Keratinocyte (primary cell): Measurements from ENCODE around the gene ZNF335. TPM values are rescaled to one million over a fixed set of nuclear protein-coding genes. Genes with fewer than 3 reads are reported as not detected.

Experiments used
- DNase-seq: peaks from one replicate; pipeline ENCODE4 v3.0.0-alpha.2; 2011; ENCODE audit warnings: low read depth, missing footprints, low spot score
- FAIRE-seq: peaks from 2 replicates; lab custom pipeline; 2011; peaks lifted over from hg19 to GRCh38; lab: Jason Lieb, UNC
- H2AFZ ChIP-seq: 2 replicates; pipeline ENCODE4 v1.6.0; 2012; ENCODE audit warnings: low read length, control low read depth, inconsistent platforms; ENCODE audit not compliant: control insufficient read depth
- H3K27ac ChIP-seq: 2 replicates; pipeline ENCODE4 v1.5.1; 2011; ENCODE audit warnings: low read length; ENCODE audit not compliant: control insufficient read depth, insufficient read depth
- H3K27me3 ChIP-seq: 3 replicates; pipeline ENCODE4 v1.6.0; 2011; ENCODE audit warnings: low read length; ENCODE audit not compliant: control insufficient read depth, insufficient read depth; ENCODE audit errors: extremely low read depth
- H3K36me3 ChIP-seq, 2 experiments: 2 replicates in 1 of 2; 3 replicates in 1 of 2; pipeline ENCODE4 v1.5.1; 2011; ENCODE audit warnings: low read length in 2 of 2, mild to moderate bottlenecking in 1 of 2; ENCODE audit not compliant: control insufficient read depth in 2 of 2, insufficient read depth in 2 of 2; ENCODE audit errors: extremely low read depth in 1 of 2
- H3K4me1 ChIP-seq: 3 replicates; pipeline ENCODE4 v1.5.1; 2011; ENCODE audit warnings: low read length; ENCODE audit not compliant: control insufficient read depth, insufficient read depth; ENCODE audit errors: extremely low read depth
- H3K4me2 ChIP-seq: 3 replicates; pipeline ENCODE4 v1.6.0; 2011; ENCODE audit warnings: low read depth, low read length; ENCODE audit not compliant: control insufficient read depth, insufficient read depth; ENCODE audit errors: extremely low read depth
- H3K4me3 ChIP-seq, 3 experiments: fragments of 200-600 bp in 1 of 3; sonication (generic) in 1 of 3; 2 replicates in 2 of 3; 3 replicates in 1 of 3; pipeline ENCODE4 v1.5.1; 2011 to 2016; ENCODE audit warnings: low read length in 3 of 3, mild to moderate bottlenecking in 3 of 3, control low read depth in 2 of 3, inconsistent platforms in 1 of 3, low read depth in 1 of 3, mixed read lengths in 1 of 3, mixed run types in 1 of 3, moderate library complexity in 1 of 3; ENCODE audit not compliant: control insufficient read depth in 2 of 3, insufficient read depth in 2 of 3; ENCODE audit errors: extremely low read depth in 1 of 3
- H3K79me2 ChIP-seq: 2 replicates; pipeline ENCODE4 v1.6.0; 2012; ENCODE audit warnings: low read length; ENCODE audit not compliant: control insufficient read depth, insufficient read depth
- H3K9ac ChIP-seq: 3 replicates; pipeline ENCODE4 v1.6.0; 2011; ENCODE audit warnings: low read length; ENCODE audit not compliant: control insufficient read depth, insufficient read depth; ENCODE audit errors: extremely low read depth
- H3K9me1 ChIP-seq: 3 replicates; pipeline ENCODE4 v1.6.0; 2011; ENCODE audit warnings: low read length; ENCODE audit not compliant: control insufficient read depth, insufficient read depth; ENCODE audit errors: extremely low read depth
- H3K9me3 ChIP-seq: 2 replicates; pipeline ENCODE4 v1.5.1; 2012; ENCODE audit warnings: low read depth, low read length; ENCODE audit not compliant: control insufficient read depth
- H4K20me1 ChIP-seq: 3 replicates; pipeline ENCODE4 v1.6.0; 2011; ENCODE audit warnings: low read length; ENCODE audit not compliant: control insufficient read depth, insufficient read depth; ENCODE audit errors: extremely low read depth
- CTCF ChIP-seq, 3 experiments: IDR thresholded peaks in 1 of 3; conservative IDR thresholded peaks in 1 of 3; optimal IDR thresholded peaks in 1 of 3; 2 replicates in 2 of 3; 3 replicates in 1 of 3; pipeline versions ENCODE3 to v1.5.1; 2011; ENCODE audit warnings: low read length in 3 of 3, mild to moderate bottlenecking in 3 of 3, moderate library complexity in 2 of 3, control low read depth in 1 of 3, inconsistent platforms in 1 of 3; ENCODE audit not compliant: insufficient read depth in 2 of 3; ENCODE audit errors: extremely low read depth in 1 of 3
- EZH2 ChIP-seq: IDR thresholded peaks from one replicate; pipeline ENCODE4 v1.6.1; 2012; ENCODE audit warnings: inconsistent platforms, mild to moderate bottlenecking, low read length, moderate library complexity
- dilution Hi-C: fragments of 300-500 bp; cut with MboI; formaldehyde crosslinking; loops from one replicate; pipeline ENCODE4 v1.7.0; 2020; ENCODE audit warnings: low sequenced_read_pairs; ENCODE audit not compliant: extremely low pct_ligation_motif_present
- polyA plus RNA-seq, 5 experiments: library from polyadenylated mRNA; depleted of rRNA in 3 of 5; stranded (reverse) in 3 of 5; stranded (forward) in 1 of 5; unstranded in 1 of 5; fragments of >200 nt; gene quantifications; 1 replicate in 1 of 5; 2 replicates in 3 of 5; 3 replicates in 1 of 5; pipeline versions ENCODE4 v1.2.1 to v1.2.3, GENCODE V29; 2011 to 2012; ENCODE audit warnings: missing spikeins in 2 of 5, low read depth in 1 of 5, low replicate concordance in 1 of 5

Gene ZNF335
- polyA plus RNA-seq, 1 donor (not counting 4 experiments of a cell fraction or from before 2014, with no cell fraction given), result 5.8 TPM

GRCh38 chr20:45919542-45920399, 52.2 kb downstream of the ZNF335 start:
- DNase-seq (no peak), FAIRE-seq (no peak)
- Histone ChIP-seq H3K4me3 (no peak overlapping the region), H3K9me3 (no peaks in the 10 kb centered on the region), H4K20me1 (no peaks in the 10 kb centered on the region), H2AFZ (no peak overlapping the region), H3K27me3 (no peaks in the 10 kb centered on the region), H3K4me1 (no peaks in the 10 kb centered on the region), H3K4me2 (no peak overlapping the region), H3K27ac (no peak overlapping the region), H3K9me1 (no peaks in the 10 kb centered on the region), H3K79me2 (no peaks in the 10 kb centered on the region), H3K36me3 (no peaks in the 10 kb centered on the region), H3K9ac (no peak overlapping the region)
- no peak for TF ChIP-seq EZH2
- TF ChIP-seq CTCF (optimal IDR thresholded peaks at IDR 0.05 in 1 of 3, IDR thresholded peaks at IDR 0.05 in 1 of 3, conservative IDR thresholded peaks at IDR 0.05 in 1 of 3; ENCODE audit: extremely low read depth in 1 of 3, insufficient read depth in 2 of 3, low read length in 3 of 3), result no peak
- dilution Hi-C loops, result no loop called here

DNA sequence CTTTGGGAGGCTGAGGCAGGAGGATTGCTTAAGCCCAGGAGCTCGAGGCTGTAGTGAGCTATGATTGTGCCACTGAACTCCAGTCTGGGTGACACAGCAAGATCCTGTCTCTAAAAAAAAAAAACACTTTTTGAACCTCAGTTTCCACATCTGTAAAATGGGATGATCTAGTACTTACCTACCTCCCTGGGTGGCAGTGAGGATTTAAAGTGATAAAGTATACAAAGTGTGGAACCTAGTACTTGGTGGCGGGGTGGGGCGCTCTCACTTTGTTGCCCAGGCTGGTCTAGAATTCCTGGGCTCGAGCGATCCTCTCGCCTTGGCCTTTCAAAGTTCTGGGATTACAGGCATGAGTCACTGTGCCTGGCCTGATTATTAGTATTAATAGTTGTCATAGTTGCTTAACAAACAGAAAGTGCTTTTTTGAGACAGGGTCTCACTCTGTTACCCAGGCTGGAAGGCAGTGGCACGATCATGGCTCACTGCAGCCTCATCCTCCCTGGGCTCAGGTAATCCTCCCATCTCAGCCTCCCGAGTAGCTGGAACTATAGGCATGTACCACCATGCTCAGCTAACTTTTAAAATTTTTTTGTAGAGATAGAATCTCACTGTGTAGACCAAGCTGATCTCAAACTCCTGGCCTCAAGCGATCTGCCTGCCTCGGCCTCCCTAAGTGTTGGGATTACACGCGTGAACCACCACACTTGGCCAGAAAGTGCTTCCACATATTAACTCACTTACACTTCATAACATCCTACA, 53.0 kb downstream of the ZNF335 start:
- no peak overlapping the region for H3K4me3 ChIP-seq
- DNase-seq (no peak), FAIRE-seq (no peak)
- H3K36me3 ChIP-seq, result no peaks in the 10 kb centered on the region
- no peaks in the 10 kb centered on the region for H3K4me1 ChIP-seq
- H3K27ac ChIP-seq, result no peak overlapping the region
- no peaks in the 10 kb centered on the region for H3K27me3 ChIP-seq
- no peaks in the 10 kb centered on the region for H3K9me1 ChIP-seq
- TF ChIP-seq EZH2, result no peak
- TF ChIP-seq CTCF (optimal IDR thresholded peaks at IDR 0.05 in 1 of 3, IDR thresholded peaks at IDR 0.05 in 1 of 3, conservative IDR thresholded peaks at IDR 0.05 in 1 of 3; ENCODE audit: extremely low read depth in 1 of 3, insufficient read depth in 2 of 3, low read length in 3 of 3), result no peak
- H2AFZ ChIP-seq, result no peak overlapping the region
- H4K20me1 ChIP-seq, result no peaks in the 10 kb centered on the region
- dilution Hi-C loops, result no loop called here
- no peaks in the 10 kb centered on the region for H3K79me2 ChIP-seq
- H3K9me3 ChIP-seq, result no peaks in the 10 kb centered on the region
- H3K9ac ChIP-seq, result no peak overlapping the region
- H3K4me2 ChIP-seq, result no peak overlapping the region
